Vagina (tissue), 2 donors: ENCODE measurements around the gene DMRT1. TPM values are rescaled to one million over a fixed set of nuclear protein-coding genes. Genes with fewer than 3 reads are reported as not detected.

ENCODE experiments used
- DNase-seq, 2 donors: peaks; one replicate each; pipeline ENCODE4 v3.0.0-alpha.2; 2017; ENCODE audit errors: extremely low spot score in 2 of 2
- H3K27ac ChIP-seq: fragments of 200-600 bp; sonication (generic); one replicate; pipeline ENCODE4 v1.5.1; 2019
- H3K27me3 ChIP-seq: fragments of 200-600 bp; sonication (generic); one replicate; pipeline ENCODE4 v1.5.1; 2019
- H3K36me3 ChIP-seq, 2 donors: fragments of 200-600 bp; sonication (generic); one replicate each; pipeline ENCODE4 v1.5.1; 2017 to 2019
- H3K4me1 ChIP-seq: fragments of 200-600 bp; sonication (generic); one replicate; pipeline ENCODE4 v1.5.1; 2019
- H3K4me3 ChIP-seq, 2 donors: fragments of 200-600 bp; sonication (generic); 1 replicate in 1 of 2; 2 replicates in 1 of 2; pipeline ENCODE4 v1.5.1; 2016 to 2019
- H3K9me3 ChIP-seq: fragments of 200-600 bp; sonication (generic); one replicate; pipeline ENCODE4 v1.5.1; 2019
- POLR2A ChIP-seq, 2 donors: fragments of 450-650 bp; IDR thresholded peaks; one replicate each; pipeline ENCODE4 v1.6.1; 2017; ENCODE audit warnings: antibody characterized with exemption in 2 of 2, mild to moderate bottlenecking in 2 of 2, moderate library complexity in 2 of 2
- POLR2AphosphoS5 ChIP-seq, 2 donors: sonication (generic); formaldehyde crosslinking; IDR thresholded peaks; one replicate each; pipeline ENCODE4 v1.9.0; 2017; ENCODE audit warnings: antibody characterized with exemption in 2 of 2, mild to moderate bottlenecking in 2 of 2, low read depth in 1 of 2; ENCODE audit not compliant: insufficient read depth in 1 of 2
- intact Hi-C: fragments of 100-400 bp; cut with DNase I; formaldehyde crosslinking; loops from one replicate; pipeline ENCODE4 v1.15.1; 2023
- total RNA-seq: library from RNA; depleted of rRNA; stranded (reverse); fragments of >200 nt; gene quantifications from one replicate; pipeline ENCODE4 v1.2.3, GENCODE V29; 2016
- TF ChIP-seq, protein P1 (sequence below), 3 experiments: fragments of 450-650 bp in 2 of 3; fragments of 200-600 bp in 1 of 3; sonication (generic) in 1 of 3; IDR thresholded peaks; one replicate each; pipeline ENCODE4 v1.5.1; 2017 to 2019; ENCODE audit warnings: antibody characterized with exemption in 3 of 3, mild to moderate bottlenecking in 2 of 3, moderate library complexity in 2 of 3

The DMRT1 gene
- total RNA-seq, 1 donor from 2014 or later = not detected

DNA sequence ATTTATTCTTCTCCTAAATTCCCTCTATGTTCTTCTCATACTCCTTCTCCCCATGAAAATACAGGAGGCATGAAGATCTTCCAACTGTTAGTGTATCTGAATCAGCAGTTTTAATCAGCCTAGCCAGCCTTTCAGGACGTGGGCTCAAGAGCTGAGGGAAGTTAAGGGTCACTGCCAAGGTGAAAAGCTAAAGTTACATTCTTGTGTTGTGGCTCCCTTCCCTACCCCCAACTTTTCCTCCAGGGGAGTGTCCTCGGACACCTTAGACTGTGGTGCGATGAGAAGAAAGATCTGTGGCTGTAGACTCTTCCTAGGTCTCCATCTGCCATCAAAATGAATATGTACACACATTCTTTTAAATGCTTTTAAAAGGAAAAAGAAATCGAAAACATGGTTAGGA is 139.1 kb downstream of the DMRT1 start:
- no peak for DNase-seq
- H3K9me3 ChIP-seq = no peaks in the 10 kb centered on the region
- H3K4me1 ChIP-seq = peaks cover 13% of the 10 kb centered on the region
- no peaks in the 10 kb centered on the region for H3K36me3 ChIP-seq
- intact Hi-C loops = no loop called here
- H3K27me3 ChIP-seq = peaks cover 24% of the 10 kb centered on the region
- TF ChIP-seq POLR2A (IDR thresholded peaks at IDR 0.05) = no peak
- TF ChIP-seq POLR2AphosphoS5 (IDR thresholded peaks at IDR 0.05; ENCODE audit: insufficient read depth in 1 of 2, low read depth in 1 of 2) = no peak
- H3K27ac ChIP-seq = no peak overlapping the region
- H3K4me3 ChIP-seq = no peak overlapping the region

- Histone ChIP-seq H3K4me1 (peaks cover 6% of the 10 kb centered on the region), H3K27ac (no peak overlapping the region), H3K36me3 (no peaks in the 10 kb centered on the region), H3K27me3 (peaks cover 16% of the 10 kb centered on the region), H3K4me3 (no peak overlapping the region), H3K9me3 (no peaks in the 10 kb centered on the region)
- intact Hi-C loops = no loop called here
- DNase-seq = no peak
- TF ChIP-seq, protein P1, sequence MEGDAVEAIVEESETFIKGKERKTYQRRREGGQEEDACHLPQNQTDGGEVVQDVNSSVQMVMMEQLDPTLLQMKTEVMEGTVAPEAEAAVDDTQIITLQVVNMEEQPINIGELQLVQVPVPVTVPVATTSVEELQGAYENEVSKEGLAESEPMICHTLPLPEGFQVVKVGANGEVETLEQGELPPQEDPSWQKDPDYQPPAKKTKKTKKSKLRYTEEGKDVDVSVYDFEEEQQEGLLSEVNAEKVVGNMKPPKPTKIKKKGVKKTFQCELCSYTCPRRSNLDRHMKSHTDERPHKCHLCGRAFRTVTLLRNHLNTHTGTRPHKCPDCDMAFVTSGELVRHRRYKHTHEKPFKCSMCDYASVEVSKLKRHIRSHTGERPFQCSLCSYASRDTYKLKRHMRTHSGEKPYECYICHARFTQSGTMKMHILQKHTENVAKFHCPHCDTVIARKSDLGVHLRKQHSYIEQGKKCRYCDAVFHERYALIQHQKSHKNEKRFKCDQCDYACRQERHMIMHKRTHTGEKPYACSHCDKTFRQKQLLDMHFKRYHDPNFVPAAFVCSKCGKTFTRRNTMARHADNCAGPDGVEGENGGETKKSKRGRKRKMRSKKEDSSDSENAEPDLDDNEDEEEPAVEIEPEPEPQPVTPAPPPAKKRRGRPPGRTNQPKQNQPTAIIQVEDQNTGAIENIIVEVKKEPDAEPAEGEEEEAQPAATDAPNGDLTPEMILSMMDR (IDR thresholded peaks at IDR 0.05) = no peak
- no peak for TF ChIP-seq POLR2A (IDR thresholded peaks at IDR 0.05)
- TF ChIP-seq POLR2AphosphoS5 (IDR thresholded peaks at IDR 0.05; ENCODE audit: insufficient read depth in 1 of 2, low read depth in 1 of 2) = no peak
Measured at GRCh38 chr9:981491-981898, 140.0 kb downstream of the DMRT1 start.

- peaks cover 11% of the 10 kb centered on the region for H3K27me3 ChIP-seq
- no peaks in the 10 kb centered on the region for H3K36me3 ChIP-seq
- intact Hi-C loops = no loop called here
- H3K4me1 ChIP-seq = no peaks in the 10 kb centered on the region
- TF ChIP-seq, protein P1 (IDR thresholded peaks at IDR 0.05) = no peak
- TF ChIP-seq POLR2A (IDR thresholded peaks at IDR 0.05) (no peak), POLR2AphosphoS5 (IDR thresholded peaks at IDR 0.05; ENCODE audit: insufficient read depth in 1 of 2, low read depth in 1 of 2) (no peak)
- no peak for DNase-seq
- H3K27ac ChIP-seq = no peak overlapping the region
- H3K4me3 ChIP-seq = no peak overlapping the region
- H3K9me3 ChIP-seq = no peaks in the 10 kb centered on the region
Measured at GRCh38 chr9:982394-983230, 141.1 kb downstream of the DMRT1 start.

DNA sequence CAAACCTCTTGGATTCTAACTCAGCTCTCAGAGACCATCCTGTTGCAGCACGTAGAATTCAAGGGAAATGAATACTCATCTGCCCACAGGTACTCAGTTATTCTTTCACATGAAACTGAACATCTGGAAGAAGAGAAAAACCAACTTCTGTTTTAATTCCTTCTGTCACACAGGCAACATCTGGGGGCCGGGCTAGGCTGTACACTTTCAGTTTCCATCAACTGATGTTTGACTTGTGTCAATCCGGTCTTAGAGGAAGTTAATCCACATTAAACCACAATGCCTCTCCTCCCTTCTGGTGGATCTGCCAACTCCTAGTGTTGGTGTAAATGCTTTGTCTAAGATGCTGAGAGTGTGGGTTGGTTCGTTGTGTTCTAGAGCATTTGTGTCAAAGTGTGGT is 152.5 kb downstream of the DMRT1 start:
- intact Hi-C loops = no loop called here
- Histone ChIP-seq H3K9me3 (no peaks in the 10 kb centered on the region), H3K36me3 (no peaks in the 10 kb centered on the region), H3K27ac (no peak overlapping the region), H3K4me3 (no peak overlapping the region), H3K27me3 (no peaks in the 10 kb centered on the region), H3K4me1 (no peaks in the 10 kb centered on the region)
- TF ChIP-seq, protein P1 (IDR thresholded peaks at IDR 0.05) = no peak
- TF ChIP-seq POLR2A (IDR thresholded peaks at IDR 0.05) (no peak), POLR2AphosphoS5 (IDR thresholded peaks at IDR 0.05; ENCODE audit: insufficient read depth in 1 of 2, low read depth in 1 of 2) (no peak)
- DNase-seq = no peak

DNA sequence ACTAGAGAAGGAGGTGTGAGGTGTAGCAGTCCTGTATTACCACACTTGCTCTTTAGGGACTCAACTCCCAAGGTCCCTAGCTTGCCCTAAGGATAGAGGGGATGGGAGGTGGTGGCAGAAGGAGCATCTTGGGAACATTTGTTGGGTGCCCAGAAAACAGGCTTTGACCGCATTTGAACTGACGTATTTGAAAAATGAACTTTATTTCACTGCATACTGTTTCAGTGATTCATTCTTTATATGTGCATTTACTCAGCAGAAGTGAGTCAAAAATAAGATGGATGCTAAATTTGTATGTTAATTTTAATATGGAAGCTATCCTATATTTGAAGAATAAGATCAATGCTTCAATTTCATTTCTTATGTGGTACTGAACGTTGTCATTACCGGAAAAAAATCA is 153.7 kb downstream of the DMRT1 start:
- H3K4me3 ChIP-seq = no peak overlapping the region
- no peaks in the 10 kb centered on the region for H3K36me3 ChIP-seq
- intact Hi-C loops = no loop called here
- no peaks in the 10 kb centered on the region for H3K9me3 ChIP-seq
- H3K27me3 ChIP-seq = no peaks in the 10 kb centered on the region
- H3K4me1 ChIP-seq = no peaks in the 10 kb centered on the region
- no peak for DNase-seq
- TF ChIP-seq, protein P1 (IDR thresholded peaks at IDR 0.05) = no peak
- no peak for TF ChIP-seq POLR2AphosphoS5 (IDR thresholded peaks at IDR 0.05; ENCODE audit: insufficient read depth in 1 of 2, low read depth in 1 of 2)
- no peak for TF ChIP-seq POLR2A (IDR thresholded peaks at IDR 0.05)
- no peak overlapping the region for H3K27ac ChIP-seq
